Subcutaneous adipose tissue (tissue), 4 donors: Measurements from ENCODE around the gene CCDC78. TPM values are rescaled to one million over a fixed set of nuclear protein-coding genes. Genes with fewer than 3 reads are reported as not detected.

Source experiments
- total RNA-seq, 4 donors: library from RNA; depleted of rRNA; stranded (reverse); fragments of >200 nt; gene quantifications; one replicate each; pipeline ENCODE4 v1.1.0, GENCODE V29; 2016
- TF ChIP-seq, protein P1 (sequence below): fragments of 450-650 bp; IDR thresholded peaks from one replicate; pipeline ENCODE4 v1.5.1; 2016; ENCODE audit warnings: low read depth, mild to moderate bottlenecking, control low read depth, antibody characterized with exemption, moderate library complexity

CCDC78 gene
- total RNA-seq, 4 donors from 2014 or later = 0.44 to 2.5 (median 1.5) TPM; not detected in 1

DNA sequence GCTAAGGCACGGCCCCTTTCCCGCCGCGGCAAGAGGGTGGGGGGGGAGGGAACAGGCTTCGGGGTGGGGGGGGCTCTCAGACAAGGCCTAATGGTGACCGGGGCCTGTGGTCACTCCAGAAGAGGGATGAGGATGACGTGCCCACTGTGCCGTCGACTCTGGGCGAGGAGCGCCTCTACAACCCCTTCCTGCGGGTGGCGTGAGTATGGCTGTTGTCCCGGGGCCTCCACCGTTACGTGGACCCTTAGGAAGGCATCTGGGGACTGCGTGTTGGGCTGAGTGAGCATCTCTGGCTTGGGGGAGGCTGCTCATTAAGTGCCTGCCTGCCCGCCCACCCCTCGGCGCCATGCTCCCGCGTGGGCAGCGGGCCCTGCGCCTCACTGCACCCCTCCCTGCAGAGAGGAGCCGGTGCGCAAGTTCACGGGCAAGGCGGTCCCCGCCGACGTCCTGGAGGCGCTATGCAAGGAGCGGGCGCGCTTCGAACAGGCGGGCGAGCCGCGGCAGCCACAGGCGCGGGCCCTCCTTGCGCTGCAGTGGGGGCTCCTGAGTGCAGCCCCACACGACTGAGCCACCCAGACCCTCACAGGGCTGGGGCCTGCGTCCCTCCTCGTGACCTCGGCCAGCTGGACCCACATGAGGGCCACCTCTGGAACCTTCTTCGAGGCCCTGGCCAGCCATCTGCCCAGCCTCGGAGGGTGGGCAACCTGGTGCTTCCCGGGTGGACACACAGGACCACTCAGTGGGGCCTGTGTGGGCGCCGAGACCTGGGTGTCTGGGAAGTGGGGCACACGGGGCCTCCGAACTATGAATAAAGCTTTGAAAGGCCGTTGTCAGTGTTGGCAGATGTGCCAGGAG lies 2.9 kb upstream of the CCDC78 start:
- TF ChIP-seq, protein P1, sequence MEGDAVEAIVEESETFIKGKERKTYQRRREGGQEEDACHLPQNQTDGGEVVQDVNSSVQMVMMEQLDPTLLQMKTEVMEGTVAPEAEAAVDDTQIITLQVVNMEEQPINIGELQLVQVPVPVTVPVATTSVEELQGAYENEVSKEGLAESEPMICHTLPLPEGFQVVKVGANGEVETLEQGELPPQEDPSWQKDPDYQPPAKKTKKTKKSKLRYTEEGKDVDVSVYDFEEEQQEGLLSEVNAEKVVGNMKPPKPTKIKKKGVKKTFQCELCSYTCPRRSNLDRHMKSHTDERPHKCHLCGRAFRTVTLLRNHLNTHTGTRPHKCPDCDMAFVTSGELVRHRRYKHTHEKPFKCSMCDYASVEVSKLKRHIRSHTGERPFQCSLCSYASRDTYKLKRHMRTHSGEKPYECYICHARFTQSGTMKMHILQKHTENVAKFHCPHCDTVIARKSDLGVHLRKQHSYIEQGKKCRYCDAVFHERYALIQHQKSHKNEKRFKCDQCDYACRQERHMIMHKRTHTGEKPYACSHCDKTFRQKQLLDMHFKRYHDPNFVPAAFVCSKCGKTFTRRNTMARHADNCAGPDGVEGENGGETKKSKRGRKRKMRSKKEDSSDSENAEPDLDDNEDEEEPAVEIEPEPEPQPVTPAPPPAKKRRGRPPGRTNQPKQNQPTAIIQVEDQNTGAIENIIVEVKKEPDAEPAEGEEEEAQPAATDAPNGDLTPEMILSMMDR = no peak

DNA sequence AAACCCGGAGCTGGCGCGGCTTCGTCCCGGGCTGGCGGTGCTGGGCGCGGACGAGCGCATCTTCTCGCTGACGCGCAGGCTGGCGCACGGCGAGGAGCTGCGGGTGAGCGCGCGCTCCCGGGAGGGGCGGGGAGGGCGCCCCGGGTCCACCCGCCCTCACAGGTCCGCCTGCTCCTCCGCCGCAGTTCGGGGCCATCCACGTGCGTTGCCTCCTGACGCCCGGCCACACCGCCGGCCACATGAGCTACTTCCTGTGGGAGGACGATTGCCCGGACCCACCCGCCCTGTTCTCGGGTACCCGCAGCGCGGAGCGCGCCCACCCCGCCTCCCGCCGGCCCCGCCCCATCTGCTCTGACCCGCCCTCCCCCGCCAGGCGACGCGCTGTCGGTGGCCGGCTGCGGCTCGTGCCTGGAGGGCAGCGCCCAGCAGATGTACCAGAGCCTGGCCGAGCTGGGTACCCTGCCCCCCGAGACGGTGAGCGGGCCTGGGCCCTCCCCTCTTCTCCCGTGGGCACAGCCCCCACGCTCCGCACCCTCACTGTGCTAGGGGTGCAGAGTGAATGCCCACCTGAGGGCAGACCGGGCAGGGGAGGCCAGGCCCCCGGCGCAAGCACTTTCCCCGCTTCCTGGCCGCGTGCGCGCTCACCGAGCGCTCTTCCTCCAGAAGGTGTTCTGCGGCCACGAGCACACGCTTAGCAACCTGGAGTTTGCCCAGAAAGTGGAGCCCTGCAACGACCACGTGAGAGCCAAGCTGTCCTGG lies 2.1 kb upstream of the CCDC78 start:
- TF ChIP-seq, protein P1 = no peak

DNA sequence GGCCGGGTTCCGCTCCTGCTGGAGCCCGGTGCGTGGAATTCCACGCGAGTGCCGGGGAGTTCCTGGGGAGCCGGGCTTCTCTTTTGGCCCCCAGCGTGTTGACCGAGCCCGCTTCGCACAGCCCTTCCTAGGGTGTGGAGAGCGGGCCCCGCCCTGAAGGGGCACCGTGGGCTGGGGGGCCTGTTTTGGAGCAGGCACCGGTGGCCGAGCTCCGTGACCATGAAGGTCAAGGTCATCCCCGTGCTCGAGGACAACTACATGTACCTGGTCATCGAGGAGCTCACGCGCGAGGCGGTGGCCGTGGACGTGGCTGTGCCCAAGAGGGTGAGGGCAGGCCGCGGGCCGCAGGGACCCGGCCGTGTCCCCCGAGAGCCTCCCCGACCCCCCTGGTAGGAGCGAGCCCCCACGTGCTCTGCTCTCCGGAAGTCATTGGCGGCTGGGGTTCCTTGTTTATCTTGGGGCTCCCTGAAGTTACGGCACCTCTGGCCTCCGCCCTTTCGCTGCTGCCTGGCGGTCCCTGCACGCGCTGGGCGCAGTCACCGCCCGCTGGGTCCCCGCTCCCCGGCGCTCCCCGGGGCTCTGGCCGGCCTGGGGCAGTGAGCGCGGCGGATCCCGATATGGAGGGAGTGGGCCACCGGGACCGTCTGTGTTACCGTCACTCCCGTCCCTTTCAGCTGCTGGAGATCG lies 1.2 kb upstream of the CCDC78 start:
- TF ChIP-seq, protein P1 = no peak

DNA sequence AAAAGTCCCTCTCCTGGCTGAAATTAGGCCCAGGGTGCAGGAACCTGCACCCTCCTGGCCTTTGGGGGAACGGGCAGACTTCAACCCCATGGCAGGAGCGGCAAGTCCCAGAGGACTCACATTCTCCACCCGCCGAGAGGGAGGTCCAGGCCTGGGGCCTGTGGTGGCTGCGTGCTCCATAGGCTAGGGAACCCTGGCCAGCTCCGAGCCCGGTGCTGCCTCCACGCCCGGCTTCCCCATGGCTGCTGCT lies 130 bp downstream of the CCDC78 start:
- TF ChIP-seq, protein P1 = no peak

DNA sequence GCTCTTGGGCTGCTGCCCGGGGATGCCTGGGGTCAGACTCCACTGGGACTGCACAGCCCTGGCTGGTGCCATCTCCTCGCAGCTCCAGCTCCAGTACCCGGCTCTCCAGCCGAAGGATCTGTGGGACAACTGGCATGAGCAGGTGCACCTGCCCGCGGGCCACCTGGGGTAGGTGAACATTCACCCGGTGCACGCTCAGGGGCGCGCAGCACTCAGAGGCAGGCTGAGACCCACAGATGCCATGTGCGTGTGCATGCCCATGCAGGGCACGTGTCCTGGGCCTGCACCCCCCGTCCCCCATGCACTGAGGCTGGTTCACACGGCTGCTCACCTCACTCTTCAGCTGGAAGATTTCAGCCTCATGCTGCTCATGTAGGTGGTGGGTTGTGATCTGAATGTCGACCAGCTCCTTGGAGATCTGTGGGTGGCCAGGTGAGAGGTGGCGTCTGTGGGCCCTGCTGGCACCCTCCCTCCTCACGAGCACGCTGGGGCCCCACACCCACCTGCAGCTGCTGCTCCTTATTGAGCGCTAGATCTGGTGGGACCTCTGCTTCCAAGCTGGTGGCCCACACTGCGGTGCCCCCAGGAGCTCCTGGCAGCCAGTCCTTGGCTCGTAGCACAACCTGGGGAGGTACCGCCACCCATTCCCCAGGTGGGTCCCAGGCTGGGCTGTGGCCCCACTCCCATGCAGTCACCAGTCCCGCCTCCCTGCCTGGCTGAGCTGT lies 618 bp downstream of the CCDC78 start:
- TF ChIP-seq, protein P1 = no peak

DNA sequence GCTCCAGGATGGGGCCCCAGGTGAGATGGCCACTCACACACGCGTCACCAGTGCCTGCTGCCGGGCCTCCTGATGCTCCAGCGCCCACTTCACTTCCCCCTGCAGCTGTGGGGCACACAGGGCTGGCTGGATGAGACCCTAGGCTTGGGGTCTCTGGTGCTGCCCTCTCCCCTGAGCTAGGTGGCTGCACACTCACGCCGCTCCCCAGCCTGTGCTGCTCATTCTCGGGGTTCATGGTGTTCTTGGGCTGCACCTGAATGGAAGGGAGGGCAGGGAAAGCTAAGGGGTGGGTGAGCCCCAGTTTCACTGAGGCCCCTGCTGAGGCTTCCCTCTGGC lies 1.2 kb downstream of the CCDC78 start:
- TF ChIP-seq, protein P1 = no peak
